Endodermal cell (in vitro differentiated cells): Measurements from ENCODE around the gene SGMS1. TPM values are rescaled to one million over a fixed set of nuclear protein-coding genes. Genes with fewer than 3 reads are reported as not detected.

ENCODE experiments used
- DNase-seq: peaks from one replicate; pipeline ENCODE4 v3.0.0-alpha.2; 2017
- H3K27ac ChIP-seq: 2 replicates; pipeline ENCODE4 v1.5.1; 2013; ENCODE audit warnings: mild to moderate bottlenecking, low read depth, low read length, moderate library complexity
- H3K27me3 ChIP-seq: 2 replicates; pipeline ENCODE4 v1.6.1; 2013; ENCODE audit warnings: mild to moderate bottlenecking, low read length, moderate library complexity; ENCODE audit not compliant: insufficient read depth, control insufficient read depth, poor library complexity, severe bottlenecking
- H3K36me3 ChIP-seq: 2 replicates; pipeline ENCODE4 v1.7.0; 2013; ENCODE audit warnings: mild to moderate bottlenecking, low read length, moderate library complexity; ENCODE audit not compliant: control insufficient read depth, insufficient read depth
- H3K4me1 ChIP-seq: one replicate; pipeline ENCODE4 v1.7.0; 2013; ENCODE audit warnings: low read length; ENCODE audit not compliant: control insufficient read depth, insufficient read depth
- H3K4me3 ChIP-seq: 2 replicates; pipeline ENCODE4 v1.5.1; 2013; ENCODE audit warnings: mild to moderate bottlenecking, low read length, moderate library complexity
- H3K9ac ChIP-seq: 2 replicates; pipeline ENCODE4 v1.6.1; 2013; ENCODE audit warnings: mild to moderate bottlenecking, low read length, moderate library complexity; ENCODE audit not compliant: poor library complexity, severe bottlenecking; ENCODE audit errors: extremely low read depth
- H3K9me3 ChIP-seq: 2 replicates; pipeline ENCODE4 v1.6.1; 2013; ENCODE audit warnings: mild to moderate bottlenecking, low read length, moderate library complexity; ENCODE audit not compliant: control insufficient read depth
- H3K27ac Mint-ChIP-seq: 2 replicates; pipeline ENCODE4 v1.8.0; 2020; ENCODE audit warnings: mixed read lengths
- H3K27me3 Mint-ChIP-seq: 2 replicates; pipeline ENCODE4 v1.8.0; 2021; ENCODE audit warnings: mild to moderate bottlenecking, mixed read lengths; ENCODE audit not compliant: insufficient read depth
- H3K36me3 Mint-ChIP-seq: 2 replicates; pipeline ENCODE4 v1.8.0; 2020; ENCODE audit warnings: low read depth, mixed read lengths
- H3K4me1 Mint-ChIP-seq: 2 replicates; pipeline ENCODE4 v1.8.0; 2020; ENCODE audit warnings: mixed read lengths
- H3K4me3 Mint-ChIP-seq: 2 replicates; pipeline ENCODE4 v1.8.0; 2020; ENCODE audit warnings: mild to moderate bottlenecking, moderate library complexity, mixed read lengths
- H3K9me3 Mint-ChIP-seq: 2 replicates; pipeline ENCODE4 v1.8.0; 2020; ENCODE audit warnings: mild to moderate bottlenecking, mixed read lengths
- CTCF ChIP-seq: fragments of 200-600 bp; sonication (generic); conservative IDR thresholded peaks from 2 replicates; pipeline ENCODE4 v1.5.0; 2021; ENCODE audit warnings: antibody characterized with exemption, mild to moderate bottlenecking
- WGBS, 2 experiments: methylation state at CpG; one replicate each; pipeline versions ENCODE4 v1.1.5 to v1.1.7; 2013; ENCODE audit warnings: missing lambda C conversion rate in 2 of 2, mixed read lengths in 1 of 2; ENCODE audit not compliant: insufficient coverage in 1 of 2, insufficient read length in 1 of 2; 5-methylcytosine and 5-hydroxymethylcytosine counted together
- total RNA-seq, 2 donors: library from RNA; stranded (reverse); fragmentation: NEBNext Ultra II Directional in 1 of 2; extraction: Animal tissue kit (Norgen Biotek cat#: 25700) in 1 of 2; gene quantifications; 2 replicates in 1 of 2; 3 replicates in 1 of 2; pipeline ENCODE4 v1.2.1, GENCODE V29; 2021

SGMS1 gene
- total RNA-seq, 2 donors from 2014 or later = 12.0 to 14.3 TPM

- no peak overlapping the region for H3K4me3 ChIP-seq
- no peaks in the 10 kb centered on the region for H3K9me3 Mint-ChIP-seq
- H3K27ac ChIP-seq = no peak overlapping the region
- H3K4me3 Mint-ChIP-seq = no peak overlapping the region
- WGBS, 2 experiments = 84 to 94% methylated on average over 3 of the region's 3 CpGs
- no peak overlapping the region for H3K27ac Mint-ChIP-seq
- no peaks in the 10 kb centered on the region for H3K36me3 ChIP-seq
- no peaks in the 10 kb centered on the region for H3K27me3 Mint-ChIP-seq
- no peak overlapping the region for H3K9ac ChIP-seq
- H3K36me3 Mint-ChIP-seq = no peaks in the 10 kb centered on the region
- no peaks in the 10 kb centered on the region for H3K27me3 ChIP-seq
- no peak for TF ChIP-seq CTCF
- no peak for DNase-seq
- no peaks in the 10 kb centered on the region for H3K9me3 ChIP-seq
- peaks cover 14% of the 10 kb centered on the region for H3K4me1 Mint-ChIP-seq
- no peaks in the 10 kb centered on the region for H3K4me1 ChIP-seq
Observed at GRCh38 chr10:50332108-50332842, 291.5 kb downstream of the SGMS1 start.

GRCh38 chr10:50331486-50331885, 292.3 kb downstream of the SGMS1 start:
- H3K9me3 ChIP-seq = no peaks in the 10 kb centered on the region
- H3K27me3 Mint-ChIP-seq = no peaks in the 10 kb centered on the region
- H3K4me3 ChIP-seq = no peak overlapping the region
- no peaks in the 10 kb centered on the region for H3K36me3 Mint-ChIP-seq
- DNase-seq = no peak
- H3K4me1 ChIP-seq = no peaks in the 10 kb centered on the region
- no peak overlapping the region for H3K27ac ChIP-seq
- no peak overlapping the region for H3K4me3 Mint-ChIP-seq
- no peaks in the 10 kb centered on the region for H3K9me3 Mint-ChIP-seq
- H3K36me3 ChIP-seq = no peaks in the 10 kb centered on the region
- 85 to 94% methylated on average over 2 of the region's 2 CpGs for WGBS, 2 experiments
- no peak overlapping the region for H3K9ac ChIP-seq
- TF ChIP-seq CTCF = no peak
- H3K4me1 Mint-ChIP-seq = peaks cover 14% of the 10 kb centered on the region
- H3K27me3 ChIP-seq = no peaks in the 10 kb centered on the region
- no peak overlapping the region for H3K27ac Mint-ChIP-seq

- H3K4me1 ChIP-seq = no peaks in the 10 kb centered on the region
- no peak overlapping the region for H3K9ac ChIP-seq
- no peak overlapping the region for H3K27ac Mint-ChIP-seq
- H3K4me3 Mint-ChIP-seq = no peak overlapping the region
- no peak overlapping the region for H3K27ac ChIP-seq
- H3K9me3 Mint-ChIP-seq = no peaks in the 10 kb centered on the region
- H3K36me3 ChIP-seq = no peaks in the 10 kb centered on the region
- no peak for DNase-seq
- no peaks in the 10 kb centered on the region for H3K27me3 Mint-ChIP-seq
- H3K36me3 Mint-ChIP-seq = no peaks in the 10 kb centered on the region
- H3K9me3 ChIP-seq = no peaks in the 10 kb centered on the region
- no peak overlapping the region for H3K4me3 ChIP-seq
- TF ChIP-seq CTCF = no peak
- 89 to 100% methylated on average over 7 to 13 of the region's 13 CpGs for WGBS, 2 experiments
- no peaks in the 10 kb centered on the region for H3K27me3 ChIP-seq
- peaks cover 5% of the 10 kb centered on the region for H3K4me1 Mint-ChIP-seq
Observed at GRCh38 chr10:50326757-50327701, 296.7 kb downstream of the SGMS1 start.
